DOHH2 (cell line): ENCODE results near the gene CCRL2.

Experiments used
- H3F3A ChIP-seq: fragments of 200-600 bp; sonication (generic), shearing (Covaris generic); 2 replicates; pipeline ENCODE4 v1.6.0; 2016; ENCODE audit warnings: antibody characterized with exemption, mild to moderate bottlenecking; ENCODE audit not compliant: control insufficient read depth, insufficient read depth
- H3K27ac ChIP-seq: fragments of 200-600 bp; sonication (generic); 2 replicates; pipeline ENCODE4 v1.5.1; 2014; ENCODE audit warnings: low read depth, mild to moderate bottlenecking, low read length, moderate library complexity
- H3K27me3 ChIP-seq: fragments of 200-600 bp; sonication (generic); 2 replicates; pipeline ENCODE4 v1.6.1; 2014; ENCODE audit warnings: mild to moderate bottlenecking, low read length, mixed read lengths; ENCODE audit not compliant: control insufficient read depth
- H3K36me3 ChIP-seq: fragments of 200-600 bp; sonication (generic); 2 replicates; pipeline ENCODE4 v1.6.1; 2014; ENCODE audit warnings: mild to moderate bottlenecking, low read length, moderate library complexity, mixed read lengths; ENCODE audit not compliant: control insufficient read depth
- H3K4me1 ChIP-seq: fragments of 200-600 bp; sonication (generic); 2 replicates; pipeline ENCODE4 v1.6.1; 2014; ENCODE audit warnings: mild to moderate bottlenecking, low read length, mixed read lengths; ENCODE audit not compliant: control insufficient read depth
- H3K4me2 ChIP-seq: fragments of 200-600 bp; sonication (generic); 2 replicates; pipeline ENCODE4 v1.6.0; 2014; ENCODE audit warnings: mild to moderate bottlenecking, low read length, moderate library complexity
- H3K4me3 ChIP-seq: fragments of 200-600 bp; sonication (generic); 2 replicates; pipeline ENCODE4 v1.5.1; 2014; ENCODE audit warnings: mild to moderate bottlenecking, low read length, mixed read lengths
- H3K79me2 ChIP-seq: fragments of 200-600 bp; sonication (generic); 2 replicates; pipeline ENCODE4 v1.6.1; 2014; ENCODE audit warnings: mild to moderate bottlenecking, low read length, mixed read lengths; ENCODE audit not compliant: control insufficient read depth
- H3K9me2 ChIP-seq: fragments of 200-600 bp; sonication (generic); replicated peaks from 2 replicates; pipeline ENCODE4 v1.6.1; 2014; ENCODE audit warnings: mild to moderate bottlenecking, low read length, mixed read lengths; ENCODE audit not compliant: control insufficient read depth
- H3K9me3 ChIP-seq: fragments of 200-600 bp; sonication (generic); 2 replicates; pipeline ENCODE4 v1.6.1; 2014; ENCODE audit warnings: antibody characterized with exemption, low read length, mixed read lengths; ENCODE audit not compliant: control insufficient read depth, insufficient read depth
- H4K20me1 ChIP-seq: fragments of 200-600 bp; sonication (generic); 2 replicates; pipeline ENCODE4 v1.6.0; 2014; ENCODE audit warnings: low read depth, mild to moderate bottlenecking, antibody characterized with exemption, low read length, moderate library complexity; ENCODE audit not compliant: control insufficient read depth, insufficient read depth
- CTCF ChIP-seq: fragments of 200-600 bp; sonication (generic); IDR thresholded peaks from one replicate; pipeline ENCODE4 v1.5.1; 2014; ENCODE audit warnings: antibody characterized with exemption, mild to moderate bottlenecking, low read depth, low read length; ENCODE audit not compliant: poor library complexity, severe bottlenecking
- EZH2phosphoT487 ChIP-seq: fragments of 200-600 bp; sonication (generic); IDR thresholded peaks from 2 replicates; pipeline ENCODE4 v1.6.1; 2017; ENCODE audit warnings: borderline replicate concordance, mild to moderate bottlenecking, antibody characterized with exemption, low read length, moderate library complexity, mixed read lengths

The CCRL2 gene

GRCh38 chr3:46448721-46449120, 41.7 kb downstream of the CCRL2 start:
- H3K9me2 ChIP-seq: no peaks in the 10 kb centered on the region
- H3K4me2 ChIP-seq: no peak overlapping the region
- no peak overlapping the region for H3K4me3 ChIP-seq
- H3K27me3 ChIP-seq: peaks cover 15% of the 10 kb centered on the region
- no peaks in the 10 kb centered on the region for H3K79me2 ChIP-seq
- TF ChIP-seq CTCF (no peak), EZH2phosphoT487 (no peak)
- H3K27ac ChIP-seq: no peak overlapping the region
- no peaks in the 10 kb centered on the region for H3K36me3 ChIP-seq
- H4K20me1 ChIP-seq: no peaks in the 10 kb centered on the region
- no peaks in the 10 kb centered on the region for H3F3A ChIP-seq
- H3K9me3 ChIP-seq: no peaks in the 10 kb centered on the region
- H3K4me1 ChIP-seq: no peaks in the 10 kb centered on the region

- H3K27me3 ChIP-seq: peaks cover 16% of the 10 kb centered on the region
- H3K9me3 ChIP-seq: no peaks in the 10 kb centered on the region
- H3K9me2 ChIP-seq: no peaks in the 10 kb centered on the region
- H4K20me1 ChIP-seq: no peaks in the 10 kb centered on the region
- TF ChIP-seq EZH2phosphoT487 (no peak), CTCF (peak; percentile 75)
- no peak overlapping the region for H3K4me3 ChIP-seq
- H3K4me1 ChIP-seq: no peaks in the 10 kb centered on the region
- H3F3A ChIP-seq: no peaks in the 10 kb centered on the region
- no peaks in the 10 kb centered on the region for H3K79me2 ChIP-seq
- H3K4me2 ChIP-seq: no peak overlapping the region
- no peaks in the 10 kb centered on the region for H3K36me3 ChIP-seq
- no peak overlapping the region for H3K27ac ChIP-seq
Observed at GRCh38 chr3:46449755-46450552, 42.9 kb downstream of the CCRL2 start.

- Histone ChIP-seq H3K79me2 (no peaks in the 10 kb centered on the region), H3K27me3 (peaks cover 11% of the 10 kb centered on the region; the same call in 1 of the 2 replicates), H3K4me1 (no peaks in the 10 kb centered on the region), H3K9me3 (no peaks in the 10 kb centered on the region), H3K4me3 (no peak overlapping the region), H3K9me2 (no peaks in the 10 kb centered on the region), H3K36me3 (no peaks in the 10 kb centered on the region), H3K27ac (no peak overlapping the region), H3K4me2 (no peak overlapping the region), H4K20me1 (no peaks in the 10 kb centered on the region), H3F3A (no peaks in the 10 kb centered on the region)
- TF ChIP-seq CTCF: no peak
- no peak for TF ChIP-seq EZH2phosphoT487
Observed at GRCh38 chr3:46453526-46454208, 46.6 kb downstream of the CCRL2 start.
